Caco-2 (cell line): Measurements from ENCODE around the gene EIF1. TPM values are rescaled to one million over a fixed set of nuclear protein-coding genes. Genes with fewer than 3 reads are reported as not detected.

ENCODE experiments used
- BruUV-seq: library from RNA; stranded (reverse); fragments of 400-500 nt; replicated peaks from 2 replicates; lab custom pipeline; 2021; lab: Mats Ljungman, UMichigan
- CTCF ChIA-PET: fragments of 300-600 bp; sonication (Branson Sonifier 250); formaldehyde crosslinking; loops from one replicate; lab custom pipeline; 2022; ENCODE audit warnings: antibody characterized with exemption; lab: Charles Lee
- POLR2A ChIA-PET: fragments of 300-600 bp; sonication (Branson Sonifier 250); formaldehyde crosslinking; loops from one replicate; lab custom pipeline; 2022; ENCODE audit warnings: antibody characterized with exemption; lab: Charles Lee
- DNase-seq, 2 experiments: peaks; one replicate each; pipeline versions ENCODE4 v3.0.0 to v3.0.0-alpha.2; 2020 to 2022
- H3K27me3 ChIP-seq: replicated peaks from 2 replicates; pipeline ENCODE4 v1.6.0; 2011; ENCODE audit warnings: low read length; ENCODE audit not compliant: control insufficient read depth, insufficient read depth
- H3K36me3 ChIP-seq: 2 replicates; pipeline ENCODE4 v1.5.1; 2011; ENCODE audit warnings: low read length; ENCODE audit not compliant: control insufficient read depth, insufficient read depth
- H3K4me1 ChIP-seq: fragments of 250-450 bp; sonication (Bioruptor Pico); 2 replicates; pipeline ENCODE4 v1.5.1; 2020; ENCODE audit warnings: mild to moderate bottlenecking
- H3K4me3 ChIP-seq: 2 replicates; pipeline ENCODE4 v1.5.1; 2011; ENCODE audit warnings: low read depth, mild to moderate bottlenecking, control low read depth, low read length
- H3K9me3 ChIP-seq: fragments of 250-450 bp; sonication (Bioruptor Pico); 2 replicates; pipeline ENCODE4 v1.5.1; 2020; ENCODE audit warnings: mild to moderate bottlenecking, moderate library complexity
- H3K27ac Mint-ChIP-seq: one replicate; pipeline ENCODE4 v1.8.0; 2022; ENCODE audit warnings: mixed read lengths; ENCODE audit not compliant: unreplicated experiment
- H3K27me3 Mint-ChIP-seq: one replicate; pipeline ENCODE4 v1.8.0; 2022; ENCODE audit warnings: mixed read lengths; ENCODE audit not compliant: insufficient read depth, unreplicated experiment
- H3K36me3 Mint-ChIP-seq: one replicate; pipeline ENCODE4 v1.8.0; 2022; ENCODE audit warnings: mild to moderate bottlenecking, mixed read lengths; ENCODE audit not compliant: insufficient read depth, unreplicated experiment
- H3K4me1 Mint-ChIP-seq: one replicate; pipeline ENCODE4 v1.8.0; 2022; ENCODE audit warnings: low read depth, mixed read lengths; ENCODE audit not compliant: unreplicated experiment
- H3K4me3 Mint-ChIP-seq: one replicate; pipeline ENCODE4 v1.8.0; 2022; ENCODE audit warnings: mild to moderate bottlenecking, moderate library complexity, mixed read lengths; ENCODE audit not compliant: unreplicated experiment
- H3K9me3 Mint-ChIP-seq: one replicate; pipeline ENCODE4 v1.8.0; 2022; ENCODE audit warnings: mixed read lengths; ENCODE audit not compliant: unreplicated experiment
- CTCF ChIP-seq, 2 experiments: fragments of 200-600 bp in 1 of 2; IDR thresholded peaks; 1 replicate in 1 of 2; 2 replicates in 1 of 2; pipeline versions ENCODE4 v1.5.1 to v1.8.0; 2011 to 2022; ENCODE audit warnings: antibody characterized with exemption in 1 of 2, control low read depth in 1 of 2, inconsistent platforms in 1 of 2, low read depth in 1 of 2, low read length in 1 of 2, mild to moderate bottlenecking in 1 of 2, moderate library complexity in 1 of 2; ENCODE audit not compliant: insufficient read depth in 1 of 2, severe bottlenecking in 1 of 2, unreplicated experiment in 1 of 2
- intact Hi-C: fragments of 100-400 bp; cut with micrococcal nuclease; formaldehyde crosslinking; loops from one replicate; pipeline ENCODE4 v1.10.0; 2022; ENCODE audit not compliant: unreplicated experiment
- total RNA-seq: library from RNA; stranded (reverse); gene quantifications from 2 replicates; pipeline ENCODE4 v1.2.3, GENCODE V29; 2022

Gene EIF1
- total RNA-seq, 1 experiment from 2014 or later: 783 TPM

GRCh38 chr17:41657936-41658335, 30.7 kb upstream of the EIF1 start:
- Mint-ChIP-seq H3K27ac (no peak overlapping the region), H3K4me3 (no peak overlapping the region), H3K9me3 (no peaks in the 10 kb centered on the region), H3K27me3 (no peaks in the 10 kb centered on the region), H3K4me1 (no peaks in the 10 kb centered on the region), H3K36me3 (peaks cover 6% of the 10 kb centered on the region)
- no peak for DNase-seq
- intact Hi-C loops: no loop called here
- CTCF ChIA-PET: interaction anchor here (0.8 to 1.0 kb wide), 2 partner anchors 9 to 109 kb away, joined by 3 read pairs; no protein-coding TSS in a partner anchor
- Histone ChIP-seq H3K36me3 (no peaks in the 10 kb centered on the region), H3K4me3 (no peak overlapping the region), H3K4me1 (peaks cover 23% of the 10 kb centered on the region), H3K9me3 (no peaks in the 10 kb centered on the region), H3K27me3 (no peaks in the 10 kb centered on the region)
- no TSS peak for BruUV-seq
- POLR2A ChIA-PET: no interaction called here
- TF ChIP-seq CTCF (IDR thresholded peaks at IDR 0.05; ENCODE audit: insufficient read depth in 1 of 2, low read depth in 1 of 2, low read length in 1 of 2, severe bottlenecking in 1 of 2, unreplicated experiment in 1 of 2): no peak

DNA sequence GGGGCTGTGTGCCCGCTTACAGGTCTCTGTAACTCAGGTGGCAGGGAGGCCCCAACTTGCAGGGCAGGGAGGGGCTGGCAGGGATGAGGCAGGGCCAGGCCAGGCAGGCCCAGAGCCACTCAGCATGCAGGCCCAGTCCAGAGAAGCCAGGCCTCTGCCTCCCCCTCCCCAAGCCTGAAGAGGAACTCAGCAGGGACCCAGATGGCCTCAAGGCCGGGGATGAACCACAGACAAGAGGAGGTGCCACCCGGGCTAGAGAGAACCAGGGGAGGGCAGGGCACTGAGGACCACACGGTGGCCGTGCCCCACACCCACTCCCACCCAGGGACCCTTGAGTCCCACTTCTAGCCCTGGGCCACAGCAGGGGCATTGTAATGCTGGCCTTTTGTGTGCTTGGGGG, 29.8 kb upstream of the EIF1 start:
- H3K27ac Mint-ChIP-seq: no peak overlapping the region

More for the DNA sequence above, 29.8 kb upstream of the EIF1 start:
- peaks cover 6% of the 10 kb centered on the region for H3K36me3 Mint-ChIP-seq
- no peaks in the 10 kb centered on the region for H3K4me1 Mint-ChIP-seq
- no peaks in the 10 kb centered on the region for H3K9me3 Mint-ChIP-seq
- ChIA-PET POLR2A (no interaction called here), CTCF (interaction anchor here (1.0 kb wide), 1 partner anchor 10 kb away, joined by 3 read pairs; no protein-coding TSS in a partner anchor)
- no TSS peak for BruUV-seq
- no peak overlapping the region for H3K4me3 ChIP-seq
- no peaks in the 10 kb centered on the region for H3K36me3 ChIP-seq
- no peak for TF ChIP-seq CTCF (IDR thresholded peaks at IDR 0.05; ENCODE audit: insufficient read depth in 1 of 2, low read depth in 1 of 2, low read length in 1 of 2, severe bottlenecking in 1 of 2, unreplicated experiment in 1 of 2)
- intact Hi-C loops: no loop called here
- H3K4me1 ChIP-seq: peaks cover 19% of the 10 kb centered on the region
- H3K9me3 ChIP-seq: no peaks in the 10 kb centered on the region
- H3K27me3 Mint-ChIP-seq: no peaks in the 10 kb centered on the region
- no peak for DNase-seq
- H3K27me3 ChIP-seq: no peaks in the 10 kb centered on the region
- no peak overlapping the region for H3K4me3 Mint-ChIP-seq
